Measurements from ENCODE around the gene HMCN2. TPM values are rescaled to one million over a fixed set of nuclear protein-coding genes. Genes with fewer than 3 reads are reported as not detected.

Gene HMCN2
- polyA plus RNA-seq, 1 of the 3 experiments (the other 2 are of a cell fraction) = 0.15 TPM

GRCh38 chr9:130291474-130291873, 25.9 kb downstream of the HMCN2 start:
- Histone ChIP-seq H2AFZ (ENCODE audit: low read depth) (no peak overlapping the region), H3K36me3 (replicated peaks in 1 of 2; ENCODE audit: control insufficient read depth in 1 of 2, insufficient read depth in 2 of 2, low read length in 1 of 2) (no peaks in the 10 kb centered on the region), H4K20me1 (ENCODE audit: insufficient read depth) (no peaks in the 10 kb centered on the region), H3K9me2 (no peaks in the 10 kb centered on the region), H3K79me2 (ENCODE audit: insufficient read depth) (no peaks in the 10 kb centered on the region), H3K27ac (ENCODE audit: low read depth in 2 of 2, low read length in 1 of 2) (no peak overlapping the region), H3K9ac (no peak overlapping the region), H3K9me3 (no peaks in the 10 kb centered on the region), H3K4me3 (ENCODE audit: low read depth in 2 of 2, low read length in 1 of 2) (no peak overlapping the region), H3K4me1 (ENCODE audit: control insufficient read depth in 1 of 2, insufficient read depth in 2 of 2, low read depth in 1 of 2, low read length in 1 of 2) (peaks cover 0 to 30% of the 10 kb centered on the region in 2 experiments; a peak in 2 of 4 replicates), H3F3A (replicated peaks; ENCODE audit: insufficient read depth) (no peaks in the 10 kb centered on the region), H3K4me2 (no peak overlapping the region), H3K27me3 (ENCODE audit: insufficient read depth) (peaks cover 18% of the 10 kb centered on the region; the same call in 1 of the 2 replicates)
- POLR2A ChIA-PET = no interaction called here
- no peak for DNase-seq
- CTCF ChIA-PET = interaction anchor here (1.4 to 4.2 kb wide), 3 partner anchors 10 to 14 kb away, joined by 3 to 15 read pairs (median 8); no protein-coding TSS in a partner anchor
- TF ChIP-seq PBX3 (IDR thresholded peaks at IDR 0.05) (no peak), CHD2 (IDR thresholded peaks at IDR 0.05; ENCODE audit: low read length, partially characterized antibody) (no peak), TEAD4 (IDR thresholded peaks at IDR 0.05; ENCODE audit: borderline replicate concordance, insufficient read depth) (no peak), CTCF (IDR thresholded peaks at IDR 0.05) (no peak), RCOR1 (IDR thresholded peaks at IDR 0.05; ENCODE audit: low read length) (no peak), YY1 (IDR thresholded peaks at IDR 0.05; ENCODE audit: low read depth) (no peak), RFX5 (IDR thresholded peaks at IDR 0.05; ENCODE audit: low read length) (no peak), POLR2AphosphoS5 (IDR thresholded peaks at IDR 0.05; ENCODE audit: low read depth, low read length) (no peak), NRF1 (IDR thresholded peaks at IDR 0.05; ENCODE audit: low read depth, low read length) (no peak), SIN3A (IDR thresholded peaks at IDR 0.05; ENCODE audit: borderline replicate concordance, low read depth, low read length) (no peak), EZH2phosphoT487 (IDR thresholded peaks at IDR 0.05; ENCODE audit: borderline replicate concordance, low read depth) (no peak), FOXM1 (IDR thresholded peaks at IDR 0.05; ENCODE audit: low read depth) (no peak), FOSL2 (IDR thresholded peaks at IDR 0.05; ENCODE audit: borderline replicate concordance, low read depth) (no peak), TCF12 (IDR thresholded peaks at IDR 0.05) (no peak), ELF1 (IDR thresholded peaks at IDR 0.05) (no peak)
- TF ChIP-seq, protein P1, sequence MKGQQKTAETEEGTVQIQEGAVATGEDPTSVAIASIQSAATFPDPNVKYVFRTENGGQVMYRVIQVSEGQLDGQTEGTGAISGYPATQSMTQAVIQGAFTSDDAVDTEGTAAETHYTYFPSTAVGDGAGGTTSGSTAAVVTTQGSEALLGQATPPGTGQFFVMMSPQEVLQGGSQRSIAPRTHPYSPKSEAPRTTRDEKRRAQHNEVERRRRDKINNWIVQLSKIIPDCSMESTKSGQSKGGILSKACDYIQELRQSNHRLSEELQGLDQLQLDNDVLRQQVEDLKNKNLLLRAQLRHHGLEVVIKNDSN (IDR thresholded peaks at IDR 0.05; ENCODE audit: borderline replicate concordance, low read depth) = no peak
- WGBS (ENCODE audit: low lambda C conversion rate) = 61% methylated on average over 5 of the region's 5 CpGs
